HT1080 (cell line): ENCODE data around the gene HDAC5. TPM values are rescaled to one million over a fixed set of nuclear protein-coding genes. Genes with fewer than 3 reads are reported as not detected.
A peak's percentile ranks its signal among the peaks of the same experiment; 100 is the strongest.

Experiments used
- DNase-seq: peaks from one replicate; pipeline ENCODE4 v3.0.0-alpha.2; 2015; ENCODE audit warnings: low read depth
- total RNA-seq: library from RNA; depleted of rRNA; stranded (reverse); fragments of >200 nt; shearing (Covaris generic); gene quantifications from 2 replicates; pipeline ENCODE4 v1.2.3, GENCODE V29; 2014

HDAC5 gene
- total RNA-seq, 1 experiment from 2014 or later = 30.0 TPM

- no peak for DNase-seq
Measured at GRCh38 chr17:44087319-44087718, 36.1 kb downstream of the HDAC5 start.

- peak; percentile 79 for DNase-seq
Measured at GRCh38 chr17:44086364-44087311, 36.8 kb downstream of the HDAC5 start.

GRCh38 chr17:44085908-44086307 lies 37.5 kb downstream of the HDAC5 start:
- no peak for DNase-seq

GRCh38 chr17:44084921-44085320 lies 38.5 kb downstream of the HDAC5 start:
- DNase-seq = no peak

GRCh38 chr17:44084131-44084538 lies 39.3 kb downstream of the HDAC5 start:
- DNase-seq = no peak

- DNase-seq = peak; percentile 34
Measured at GRCh38 chr17:44083250-44083849, 40.1 kb downstream of the HDAC5 start.

- DNase-seq = no peak
Measured at GRCh38 chr17:44082256-44082927, 41.0 kb downstream of the HDAC5 start.

GRCh38 chr17:44081681-44082080 lies 41.8 kb downstream of the HDAC5 start:
- DNase-seq = no peak

GRCh38 chr17:44079877-44080821 lies 43.3 kb downstream of the HDAC5 start:
- DNase-seq = no peak

- DNase-seq = no peak
Measured at GRCh38 chr17:44078412-44078811, 45.0 kb downstream of the HDAC5 start.

- DNase-seq = no peak
Measured at GRCh38 chr17:44077595-44077909, 45.9 kb downstream of the HDAC5 start.

GRCh38 chr17:44076716-44077594 lies 46.5 kb downstream of the HDAC5 start:
- DNase-seq = no peak

- DNase-seq = no peak
Measured at GRCh38 chr17:44075598-44076293, 47.7 kb downstream of the HDAC5 start.

GRCh38 chr17:44074911-44075285 lies 48.5 kb downstream of the HDAC5 start:
- DNase-seq = no peak

- no peak for DNase-seq
Measured at GRCh38 chr17:44074231-44074910, 49.1 kb downstream of the HDAC5 start.

GRCh38 chr17:44071772-44072171 lies 51.7 kb downstream of the HDAC5 start:
- no peak for DNase-seq

GRCh38 chr17:44071198-44071520 lies 52.3 kb downstream of the HDAC5 start:
- no peak for DNase-seq

- peak; percentile 98 for DNase-seq
Measured at GRCh38 chr17:44070455-44071197, 52.8 kb downstream of the HDAC5 start, which contains the start of gene G6PC3. Gene G6PC3 (plus strand): TSS chr17:44070735. CDS start chr17:44070966, 231 bp downstream.
